HepG2 (cell line): ENCODE measurements around the gene COG8. TPM values are rescaled to one million over a fixed set of nuclear protein-coding genes. Genes with fewer than 3 reads are reported as not detected.

Source experiments
- ATAC-seq: fragments of 200-7000 bp; cut with Tn5 transposase; 3 replicates; pipeline ENCODE4 v1.9.1; 2020; ENCODE audit warnings: mild to moderate bottlenecking, moderate library complexity
- BruUV-seq: library from RNA; stranded (reverse); fragments of 400-500 nt; replicated peaks from 2 replicates; lab custom pipeline; 2021; lab: Mats Ljungman, UMichigan
- CTCF ChIA-PET: fragments of 300-600 bp; formaldehyde crosslinking; extraction: SDS; loops from one replicate; lab custom pipeline; 2021; ENCODE audit warnings: low total read pairs, inconsistent platforms, low intra/inter-chr PET ratio; lab: Yijun Ruan, JAX
- POLR2A ChIA-PET: fragments of 350-600 bp; sonication (Branson Sonifier 250); formaldehyde crosslinking; loops from one replicate; lab custom pipeline; 2020; ENCODE audit warnings: antibody characterized with exemption, inconsistent platforms; lab: Yijun Ruan, JAX
- DNase-seq: peaks from one replicate; pipeline ENCODE4 v3.0.0-alpha.2; 2015; ENCODE audit warnings: low spot score
- FAIRE-seq: peaks from 3 replicates; lab custom pipeline; 2011; peaks lifted over from hg19 to GRCh38; lab: Jason Lieb, UNC
- H2AFZ ChIP-seq: one replicate; pipeline ENCODE4 v1.6.1; 2011; ENCODE audit warnings: low read length, inconsistent platforms
- H3K27ac ChIP-seq: fragments of 300-600 bp; 3 replicates; pipeline ENCODE4 v1.8.0; 2011; ENCODE audit warnings: mixed run types, mild to moderate bottlenecking, mixed read lengths, low read length, inconsistent platforms; ENCODE audit not compliant: insufficient read depth; ENCODE audit errors: extremely low read length
- H3K27me3 ChIP-seq, 2 experiments: fragments of 200-600 bp in 1 of 2; 2 replicates in 1 of 2; 3 replicates in 1 of 2; pipeline versions ENCODE4 v1.6.0 to v1.8.0; 2011; ENCODE audit warnings: low read length in 2 of 2, mild to moderate bottlenecking in 2 of 2, moderate library complexity in 2 of 2, inconsistent platforms in 1 of 2; ENCODE audit not compliant: insufficient read depth in 2 of 2, control insufficient read depth in 1 of 2
- H3K36me3 ChIP-seq, 2 experiments: fragments of 200-600 bp in 1 of 2; replicated peaks in 1 of 2; 2 replicates in 1 of 2; 3 replicates in 1 of 2; pipeline versions ENCODE4 v1.5.1 to v1.8.0; 2011; ENCODE audit warnings: low read length in 2 of 2, inconsistent platforms in 1 of 2; ENCODE audit not compliant: insufficient read depth in 2 of 2, control insufficient read depth in 1 of 2
- H3K4me1 ChIP-seq: 2 replicates; pipeline ENCODE4 v1.5.1; 2012; ENCODE audit warnings: low read length, inconsistent platforms; ENCODE audit not compliant: insufficient read depth
- H3K4me2 ChIP-seq: 2 replicates; pipeline ENCODE4 v1.6.0; 2011; ENCODE audit warnings: low read depth, low read length, inconsistent platforms
- H3K4me3 ChIP-seq, 3 experiments: fragments of 200-600 bp in 1 of 3; sonication (generic), shearing (Covaris generic) in 1 of 3; replicated peaks in 1 of 3; 2 replicates each; pipeline ENCODE4 v1.5.1; 2011 to 2016; ENCODE audit warnings: low read length in 3 of 3, inconsistent platforms in 2 of 3, low read depth in 2 of 3, mild to moderate bottlenecking in 2 of 3, control low read depth in 1 of 3, mixed read lengths in 1 of 3; ENCODE audit not compliant: insufficient read depth in 1 of 3
- H3K79me2 ChIP-seq: one replicate; pipeline ENCODE4 v1.6.1; 2011; ENCODE audit warnings: low read length, inconsistent platforms; ENCODE audit not compliant: insufficient read depth
- H3K9ac ChIP-seq: 2 replicates; pipeline ENCODE4 v1.6.0; 2011; ENCODE audit warnings: mild to moderate bottlenecking, low read depth, low read length, inconsistent platforms; ENCODE audit not compliant: insufficient read depth
- H3K9me3 ChIP-seq: 2 replicates; pipeline ENCODE4 v1.5.1; 2012; ENCODE audit warnings: mild to moderate bottlenecking, low read length
- H4K20me1 ChIP-seq: 2 replicates; pipeline ENCODE4 v1.6.0; 2011; ENCODE audit warnings: inconsistent platforms, mild to moderate bottlenecking, low read length, moderate library complexity; ENCODE audit not compliant: insufficient read depth
- CHD4 ChIP-seq: fragments of 200-600 bp; sonication (generic); IDR thresholded peaks from 2 replicates; pipeline ENCODE4 v1.7.0; 2017; ENCODE audit warnings: mild to moderate bottlenecking, low read length, borderline replicate concordance
- IKZF1 ChIP-seq: fragments of 450-650 bp; IDR thresholded peaks from 2 replicates; pipeline ENCODE4 v1.7.1; 2016
- KAT8 ChIP-seq: IDR thresholded peaks from 2 replicates; pipeline ENCODE4 v1.6.1; 2016; ENCODE audit warnings: missing genetic modification reagents, missing compliant biosample characterization
- KLF11 ChIP-seq: IDR thresholded peaks from 2 replicates; pipeline ENCODE4 v1.6.1; 2016; ENCODE audit warnings: missing compliant biosample characterization
- MEIS1 ChIP-seq: sonication (generic); formaldehyde crosslinking; IDR thresholded peaks from 2 replicates; pipeline ENCODE4 v1.9.0; 2021; ENCODE audit warnings: mild to moderate bottlenecking, missing genetic modification reagents, moderate library complexity, borderline replicate concordance
- NCOR1 ChIP-seq: fragments of 200-600 bp; sonication (generic); IDR thresholded peaks from 2 replicates; pipeline ENCODE4 v1.7.0; 2017; ENCODE audit warnings: antibody characterized with exemption, low read length, borderline replicate concordance
- PAX8 ChIP-seq: sonication (generic); formaldehyde crosslinking; IDR thresholded peaks from 2 replicates; pipeline ENCODE4 v1.8.0; 2022; ENCODE audit warnings: mild to moderate bottlenecking, missing genetic modification reagents, borderline replicate concordance
- PTBP1 ChIP-seq: fragments of 200-400 bp; formaldehyde crosslinking; IDR thresholded peaks from 2 replicates; pipeline ENCODE4 v1.6.1; 2018; ENCODE audit warnings: low read length, low read depth; ENCODE audit not compliant: poor library complexity, severe bottlenecking
- RORA ChIP-seq: sonication (generic); formaldehyde crosslinking; IDR thresholded peaks from 2 replicates; pipeline ENCODE4 v1.5.0; 2020; ENCODE audit warnings: mild to moderate bottlenecking, missing genetic modification reagents, moderate library complexity
- SIN3B ChIP-seq: fragments of 150-350 bp; IDR thresholded peaks from 2 replicates; pipeline ENCODE4 v1.6.1; 2014; ENCODE audit warnings: low read length
- SIX1 ChIP-seq: sonication (generic); formaldehyde crosslinking; IDR thresholded peaks from 2 replicates; pipeline ENCODE4 v1.4.0; 2020; ENCODE audit warnings: missing genetic modification reagents, borderline replicate concordance
- SPEN ChIP-seq: sonication (generic); formaldehyde crosslinking; IDR thresholded peaks from 2 replicates; pipeline ENCODE4 v1.5.1; 2020; ENCODE audit warnings: low read depth, mild to moderate bottlenecking, missing genetic modification reagents
- ZNF12 ChIP-seq: sonication (generic); formaldehyde crosslinking; IDR thresholded peaks from 2 replicates; pipeline ENCODE4 v1.5.0; 2020; ENCODE audit warnings: missing genetic modification reagents
- ZNF367 ChIP-seq: sonication (generic); formaldehyde crosslinking; IDR thresholded peaks from 2 replicates; pipeline ENCODE4 v1.4.0; 2020; ENCODE audit warnings: missing genetic modification reagents, borderline replicate concordance
- WGBS: methylation state at CpG from one replicate; pipeline ENCODE4 v1.1.6; 2017; ENCODE audit warnings: low lambda C conversion rate; 5-methylcytosine and 5-hydroxymethylcytosine counted together
- in situ Hi-C: cut with HindIII; loops from 2 replicates; pipeline ENCODE4 v1.10.0; 2017; ENCODE audit warnings: low pct_unique_long_range_greater_than_20kb; ENCODE audit not compliant: extremely low pct_ligation_motif_present
- intact Hi-C: fragments of 100-400 bp; cut with micrococcal nuclease; formaldehyde crosslinking; loops from one replicate; pipeline ENCODE4 v1.10.0; 2022; ENCODE audit not compliant: unreplicated experiment
- polyA plus RNA-seq, 8 experiments: library from polyadenylated mRNA; depleted of rRNA in 3 of 8; stranded (reverse) in 7 of 8; unstranded in 1 of 8; fragments of >200 nt; fragmentation: Illumina TruSeq in 4 of 8; extraction: Trizol in 4 of 8; gene quantifications; 2 replicates each; pipeline versions ENCODE4 v1.2.1 to v1.2.3, GENCODE V29; 2011 to 2016; ENCODE audit warnings: low read depth in 4 of 8, missing spikeins in 1 of 8, mixed read lengths in 1 of 8; ENCODE audit not compliant: insufficient read depth in 1 of 8
- total RNA-seq, 5 experiments: library from RNA; depleted of rRNA; stranded (reverse); fragments of >200 nt; fragmentation: Illumina TruSeq; extraction: Trizol; gene quantifications; 2 replicates each; pipeline ENCODE4 v1.2.3, GENCODE V29; 2016; ENCODE audit warnings: low read depth in 1 of 5

COG8 gene
- total and polyA plus RNA-seq, 2 of the 13 experiments (the other 11 are each of a cell fraction or from before 2014, with no cell fraction given), result 45.5 to 52.1 TPM

- WGBS, result 97% methylated on average over 1 of the region's 1 CpG
- no peak overlapping the region for H3K27ac ChIP-seq
- POLR2A ChIA-PET, result interaction anchor here (0.6 to 3.3 kb wide), 3 partner anchors 10 to 484 kb away, joined by 3 to 16 read pairs (median 3); partner anchors contain the start of gene NOB1
- H3K4me1 ChIP-seq, result peaks cover 37% of the 10 kb centered on the region
- H3K36me3 ChIP-seq, result peaks cover 4 to 18% of the 10 kb centered on the region in 2 experiments
- FAIRE-seq, result no peak
- no peak for TF ChIP-seq ZNF12
- peak; percentile 54; the same call in 1 of the 2 replicates for TF ChIP-seq CHD4
- no peak for TF ChIP-seq PTBP1
- TF ChIP-seq KAT8 (CRISPR knock-in tag), result no peak
- TF ChIP-seq RORA (CRISPR knock-in tag), result 0 out of 2 replicates have a peak, but pooled peaks have one; percentile 6
- TF ChIP-seq ZNF367 (CRISPR knock-in tag), result no peak
- no peak for TF ChIP-seq SPEN (CRISPR knock-in tag)
- TF ChIP-seq, all 625 proteins: peak for 2
- no peak for DNase-seq
- H3K27me3 ChIP-seq, result no peaks in the 10 kb centered on the region; a peak in 2 of 5 replicates
- CTCF ChIA-PET, result no interaction called here
- peaks cover 41% of the 10 kb centered on the region for H3K79me2 ChIP-seq
- in situ Hi-C loops, result no loop called here
- H3K4me3 ChIP-seq, result no peak overlapping the region
- H3K4me2 ChIP-seq, result peak overlapping the region; percentile 59
- no peak for ATAC-seq
- H3K9ac ChIP-seq, result no peak overlapping the region
- intact Hi-C loops, result loop anchor here (5.0 kb wide), 1 partner anchor 34 kb away; the partner anchor contains the start of gene TMED6
- no peaks in the 10 kb centered on the region for H4K20me1 ChIP-seq
- BruUV-seq, result no TSS peak
- no peak overlapping the region for H2AFZ ChIP-seq
- no peaks in the 10 kb centered on the region for H3K9me3 ChIP-seq
Observed at GRCh38 chr16:69386596-69386995, 47.2 kb upstream of the COG8 start.

DNA sequence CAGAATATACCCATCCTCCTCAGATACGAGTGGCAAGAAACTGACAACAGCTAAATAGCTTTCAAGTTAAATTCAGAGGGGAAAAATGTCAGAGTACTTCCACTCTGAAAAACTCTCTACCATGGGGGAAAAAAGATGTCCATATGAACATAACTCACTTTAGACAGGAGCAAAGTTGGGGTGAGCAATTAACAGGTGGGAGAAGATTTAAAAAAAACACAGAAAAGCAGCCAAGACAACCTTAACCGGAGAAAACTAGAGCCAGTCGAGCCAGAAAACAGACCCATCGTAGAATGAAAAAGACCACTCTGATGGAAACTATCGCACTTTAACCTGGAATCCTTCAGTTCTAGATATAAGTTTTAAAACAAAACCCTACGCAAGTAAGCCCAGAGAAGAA, 45.6 kb upstream of the COG8 start:
- CTCF ChIA-PET, result no interaction called here
- Histone ChIP-seq H3K79me2 (peaks cover 47% of the 10 kb centered on the region), H3K9me3 (no peaks in the 10 kb centered on the region), H3K36me3 (peaks cover 7 to 27% of the 10 kb centered on the region in 2 experiments), H2AFZ (no peak overlapping the region), H3K9ac (peak overlapping the region; percentile 88), H4K20me1 (no peaks in the 10 kb centered on the region), H3K4me3 (peak overlapping the region; percentile 78 to 97 (median 79)), H3K27me3 (no peaks in the 10 kb centered on the region; a peak in 2 of 5 replicates), H3K4me1 (peaks cover 40% of the 10 kb centered on the region)
- BruUV-seq, result TSS peak; percentile 56
- intact Hi-C loops (loop anchor here (1.0 to 5.0 kb wide), 2 partner anchors 33 to 59 kb away; partner anchors contain the start of gene TMED6), in situ Hi-C loops (no loop called here)
- FAIRE-seq, result no peak
- 2% methylated on average over 6 of the region's 6 CpGs for WGBS
- POLR2A ChIA-PET, result interaction anchor here (1.0 to 3.3 kb wide), 4 partner anchors 12 to 45 kb away, joined by 3 to 16 read pairs (median 4); partner anchors contain the start of genes NIP7 and TMED6
- no peak for DNase-seq
- TF ChIP-seq NCOR1, result no peak
- no peak for TF ChIP-seq IKZF1
- TF ChIP-seq SIX1 (CRISPR knock-in tag), result no peak
- 0 out of 2 replicates have a peak, but pooled peaks have one; percentile 5 for TF ChIP-seq PAX8 (CRISPR knock-in tag)
- no peak for TF ChIP-seq KLF11 (CRISPR knock-in tag)
- 0 out of 2 replicates have a peak, but pooled peaks have one; percentile 7 for TF ChIP-seq MEIS1
- 0 out of 2 replicates have a peak, but pooled peaks have one; percentile 31 for TF ChIP-seq SIN3B
- TF ChIP-seq, all 625 proteins: peak for 3
- Histone ChIP-seq H3K27ac (peak overlapping the region; percentile 63), H3K4me2 (peak overlapping the region; percentile 89)
- no peak for ATAC-seq
